ENCODE data around the gene HTT.

GRCh38 chr4:3231471-3231870 is 157.0 kb downstream of the HTT start:
- TF ChIP-seq CTCF (IDR thresholded peaks at IDR 0.05) (no peak), POLR2A (IDR thresholded peaks at IDR 0.05) (no peak), POLR2AphosphoS5 (IDR thresholded peaks at IDR 0.05) (no peak)
